MM.1S (cell line): ENCODE measurements around the gene PREB.

Experiments
- DNase-seq: peaks from one replicate; pipeline ENCODE4 v3.0.0-alpha.2; 2015
- H2AFZ ChIP-seq: fragments of 300-600 bp; sonication (generic); 2 replicates; pipeline ENCODE4 v1.6.0; 2016; ENCODE audit warnings: antibody characterized with exemption, low read length
- H3F3A ChIP-seq: fragments of 300-600 bp; sonication (generic); 2 replicates; pipeline ENCODE4 v1.6.1; 2016; ENCODE audit warnings: mild to moderate bottlenecking, antibody characterized with exemption, low read length, moderate library complexity, mixed read lengths; ENCODE audit not compliant: insufficient read depth
- H3K27ac ChIP-seq: fragments of 300-600 bp; sonication (generic); 2 replicates; pipeline ENCODE4 v1.5.1; 2016; ENCODE audit warnings: mild to moderate bottlenecking, low read length
- H3K27me3 ChIP-seq: fragments of 300-600 bp; sonication (generic); replicated peaks from 2 replicates; pipeline ENCODE4 v1.6.0; 2016; ENCODE audit warnings: low read length; ENCODE audit not compliant: insufficient read depth
- H3K36me3 ChIP-seq: fragments of 300-600 bp; sonication (generic); replicated peaks from 2 replicates; pipeline ENCODE4 v1.6.1; 2016; ENCODE audit warnings: mild to moderate bottlenecking, low read length, mixed read lengths; ENCODE audit not compliant: insufficient read depth
- H3K4me1 ChIP-seq: fragments of 300-600 bp; sonication (generic); 2 replicates; pipeline ENCODE4 v1.6.1; 2016; ENCODE audit warnings: low read length, mixed read lengths
- H3K4me2 ChIP-seq: fragments of 300-600 bp; sonication (generic); 2 replicates; pipeline ENCODE4 v1.6.0; 2016; ENCODE audit warnings: low read depth, low read length
- H3K4me3 ChIP-seq: fragments of 300-600 bp; sonication (generic); 2 replicates; pipeline ENCODE4 v1.5.1; 2016; ENCODE audit warnings: low read length, mixed read lengths
- H3K79me2 ChIP-seq: fragments of 300-600 bp; sonication (generic); 2 replicates; pipeline ENCODE4 v1.6.1; 2016; ENCODE audit warnings: mixed run types, low read length, mixed read lengths
- H3K9ac ChIP-seq: fragments of 300-600 bp; sonication (generic); 2 replicates; pipeline ENCODE4 v1.6.1; 2016; ENCODE audit warnings: low read length, mixed read lengths
- H3K9me2 ChIP-seq: fragments of 300-600 bp; sonication (generic); replicated peaks from 2 replicates; pipeline ENCODE4 v1.6.1; 2016; ENCODE audit warnings: mild to moderate bottlenecking, low read length, mixed read lengths; ENCODE audit not compliant: insufficient read depth
- H3K9me3 ChIP-seq: fragments of 300-600 bp; sonication (generic); replicated peaks from 2 replicates; pipeline ENCODE4 v1.6.1; 2016; ENCODE audit warnings: mild to moderate bottlenecking, low read length, mixed read lengths; ENCODE audit not compliant: insufficient read depth
- H4K20me1 ChIP-seq: fragments of 300-600 bp; sonication (generic); 2 replicates; pipeline ENCODE4 v1.6.1; 2016; ENCODE audit warnings: mild to moderate bottlenecking, low read length, moderate library complexity, mixed read lengths; ENCODE audit not compliant: insufficient read depth
- EZH2 ChIP-seq: fragments of 300-600 bp; sonication (generic); optimal IDR thresholded peaks from 2 replicates; pipeline ENCODE3; 2017; ENCODE audit warnings: low read depth, mild to moderate bottlenecking, antibody characterized with exemption, low read length, mixed read lengths
- EZH2phosphoT487 ChIP-seq: fragments of 300-600 bp; sonication (generic); IDR thresholded peaks from 2 replicates; pipeline ENCODE4 v1.6.1; 2018; ENCODE audit warnings: antibody characterized with exemption, low read length
- TF ChIP-seq, protein P1 (sequence below): fragments of 300-600 bp; sonication (generic); IDR thresholded peaks from 2 replicates; pipeline ENCODE4 v1.5.1; 2016; ENCODE audit warnings: antibody characterized with exemption, low read length, mixed read lengths

PREB gene

DNA sequence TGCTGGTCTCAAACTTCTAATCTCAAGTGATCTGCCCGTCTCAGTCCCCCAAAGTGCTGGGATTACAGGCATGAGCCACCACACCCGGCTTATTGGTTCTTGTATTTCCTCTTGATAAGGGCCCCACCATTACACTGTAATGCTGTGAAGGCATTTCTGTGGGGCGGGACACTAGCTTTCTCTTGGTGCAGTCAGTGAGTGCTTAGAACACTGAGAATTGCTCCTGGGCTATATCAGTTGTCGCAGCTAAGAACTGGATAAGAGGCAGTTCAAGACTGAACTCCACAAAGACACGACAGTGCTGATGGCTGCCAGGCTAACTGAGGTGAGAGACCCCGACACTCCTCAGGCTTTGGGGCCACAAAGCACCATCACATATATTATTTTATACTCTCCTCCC, 45.8 kb downstream of the PREB start:
- H4K20me1 ChIP-seq = no peaks in the 10 kb centered on the region
- peaks cover 4% of the 10 kb centered on the region; the same call in 1 of the 2 replicates for H3K4me1 ChIP-seq
- H3K9me2 ChIP-seq = no peaks in the 10 kb centered on the region
- H3K4me3 ChIP-seq = no peak overlapping the region
- TF ChIP-seq EZH2 (no peak), EZH2phosphoT487 (no peak)
- TF ChIP-seq, protein P1, sequence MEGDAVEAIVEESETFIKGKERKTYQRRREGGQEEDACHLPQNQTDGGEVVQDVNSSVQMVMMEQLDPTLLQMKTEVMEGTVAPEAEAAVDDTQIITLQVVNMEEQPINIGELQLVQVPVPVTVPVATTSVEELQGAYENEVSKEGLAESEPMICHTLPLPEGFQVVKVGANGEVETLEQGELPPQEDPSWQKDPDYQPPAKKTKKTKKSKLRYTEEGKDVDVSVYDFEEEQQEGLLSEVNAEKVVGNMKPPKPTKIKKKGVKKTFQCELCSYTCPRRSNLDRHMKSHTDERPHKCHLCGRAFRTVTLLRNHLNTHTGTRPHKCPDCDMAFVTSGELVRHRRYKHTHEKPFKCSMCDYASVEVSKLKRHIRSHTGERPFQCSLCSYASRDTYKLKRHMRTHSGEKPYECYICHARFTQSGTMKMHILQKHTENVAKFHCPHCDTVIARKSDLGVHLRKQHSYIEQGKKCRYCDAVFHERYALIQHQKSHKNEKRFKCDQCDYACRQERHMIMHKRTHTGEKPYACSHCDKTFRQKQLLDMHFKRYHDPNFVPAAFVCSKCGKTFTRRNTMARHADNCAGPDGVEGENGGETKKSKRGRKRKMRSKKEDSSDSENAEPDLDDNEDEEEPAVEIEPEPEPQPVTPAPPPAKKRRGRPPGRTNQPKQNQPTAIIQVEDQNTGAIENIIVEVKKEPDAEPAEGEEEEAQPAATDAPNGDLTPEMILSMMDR = no peak
- H3K79me2 ChIP-seq = peaks cover 18% of the 10 kb centered on the region
- no peak overlapping the region for H3K4me2 ChIP-seq
- no peak for DNase-seq
- H3F3A ChIP-seq = peaks cover 20% of the 10 kb centered on the region
- H3K36me3 ChIP-seq = no peaks in the 10 kb centered on the region
- no peak overlapping the region for H3K9ac ChIP-seq
- no peaks in the 10 kb centered on the region for H3K27me3 ChIP-seq
- no peak overlapping the region for H2AFZ ChIP-seq
- H3K27ac ChIP-seq = no peak overlapping the region
- H3K9me3 ChIP-seq = no peaks in the 10 kb centered on the region

DNA sequence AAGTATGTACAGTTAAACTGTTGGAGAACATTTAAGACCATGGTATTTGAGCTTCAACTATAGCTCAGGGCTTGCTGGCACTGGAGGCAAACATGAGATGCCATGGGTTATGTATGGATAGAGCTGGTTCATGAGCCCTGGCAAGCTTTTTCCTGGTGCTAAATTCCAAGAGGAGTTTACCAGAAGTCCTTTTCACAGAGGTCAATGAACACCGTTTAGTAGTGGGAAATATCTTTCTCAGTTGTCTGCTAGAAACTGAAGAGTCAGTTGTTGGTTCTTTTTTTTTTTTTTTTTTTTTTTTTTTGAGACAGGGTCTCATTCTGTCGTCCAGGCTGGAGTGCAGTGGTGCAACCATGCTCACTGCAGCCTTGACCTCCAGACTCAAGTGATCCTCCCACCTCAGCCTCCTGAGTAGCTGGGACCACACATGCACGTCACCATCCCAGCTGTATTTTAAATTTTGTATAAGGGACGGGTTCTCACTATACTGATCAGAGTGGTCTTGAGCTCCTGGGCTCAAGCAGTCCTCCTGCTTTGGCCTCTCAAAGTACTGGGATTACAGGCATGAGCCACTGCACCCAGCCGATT, 46.5 kb downstream of the PREB start:
- TF ChIP-seq EZH2 (no peak), EZH2phosphoT487 (no peak)
- TF ChIP-seq, protein P1 = no peak
- no peak for DNase-seq
- Histone ChIP-seq H4K20me1 (no peaks in the 10 kb centered on the region), H3K4me3 (peak overlapping the region; percentile 84), H2AFZ (no peak overlapping the region), H3K27me3 (no peaks in the 10 kb centered on the region), H3K79me2 (peaks cover 18% of the 10 kb centered on the region), H3K9me3 (no peaks in the 10 kb centered on the region), H3K4me2 (peak overlapping the region; percentile 99), H3F3A (peaks cover 20% of the 10 kb centered on the region), H3K4me1 (peaks cover 4% of the 10 kb centered on the region; the same call in 1 of the 2 replicates), H3K9ac (no peak overlapping the region; the same call in 1 of the 2 replicates), H3K9me2 (no peaks in the 10 kb centered on the region), H3K36me3 (no peaks in the 10 kb centered on the region), H3K27ac (no peak overlapping the region)

DNA sequence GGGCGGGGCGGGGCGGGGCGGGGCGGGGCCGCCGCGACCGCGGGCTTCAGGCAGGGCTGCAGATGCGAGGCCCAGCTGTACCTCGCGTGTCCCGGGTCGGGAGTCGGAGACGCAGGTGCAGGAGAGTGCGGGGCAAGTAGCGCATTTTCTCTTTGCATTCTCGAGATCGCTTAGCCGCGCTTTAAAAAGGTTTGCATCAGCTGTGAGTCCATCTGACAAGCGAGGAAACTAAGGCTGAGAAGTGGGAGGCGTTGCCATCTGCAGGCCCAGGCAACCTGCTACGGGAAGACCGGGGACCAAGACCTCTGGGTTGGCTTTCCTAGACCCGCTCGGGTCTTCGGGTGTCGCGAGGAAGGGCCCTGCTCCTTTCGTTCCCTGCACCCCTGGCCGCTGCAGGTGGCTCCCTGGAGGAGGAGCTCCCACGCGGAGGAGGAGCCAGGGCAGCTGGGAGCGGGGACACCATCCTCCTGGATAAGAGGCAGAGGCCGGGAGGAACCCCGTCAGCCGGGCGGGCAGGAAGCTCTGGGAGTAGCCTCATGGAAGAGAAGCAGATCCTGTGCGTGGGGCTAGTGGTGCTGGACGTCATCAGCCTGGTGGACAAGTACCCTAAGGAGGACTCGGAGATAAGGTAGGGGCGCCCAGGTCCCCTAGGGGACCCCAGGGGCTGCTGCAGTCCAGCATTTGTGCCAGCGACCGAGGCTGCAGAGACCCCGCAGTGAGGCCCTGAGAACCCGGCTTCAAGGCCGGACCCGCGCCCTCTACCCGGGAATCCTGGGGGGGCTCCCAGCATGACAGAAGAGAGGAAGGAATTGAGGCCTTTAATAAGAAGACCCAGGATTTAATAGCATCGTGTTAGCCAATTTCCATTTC, 47.5 kb downstream of the PREB start, which contains the start of gene KHK:
TSS of gene KHK (plus strand) at position 49 of the 870 bp plus-strand sequence. CDS start at position 537, 488 bp downstream.
- no peaks in the 10 kb centered on the region for H3K27me3 ChIP-seq
- peak within 1 kb of the TSS; percentile 73 for H3K27ac ChIP-seq
- H3K4me3 ChIP-seq = peak within 1 kb of the TSS; percentile 84
- H3K9ac ChIP-seq = peak within 1 kb of the TSS; percentile 66
- no peak for DNase-seq
- peaks cover 20% of the 10 kb centered on the region for H3F3A ChIP-seq
- peaks cover 8% of the 10 kb centered on the region for H3K4me1 ChIP-seq
- no peaks in the 10 kb centered on the region for H3K9me2 ChIP-seq
- no peaks in the 10 kb centered on the region for H3K9me3 ChIP-seq
- no peaks in the 10 kb centered on the region for H4K20me1 ChIP-seq
- H3K79me2 ChIP-seq = peaks cover 21% of the 10 kb centered on the region
- peak within 1 kb of the TSS; percentile 99 for H3K4me2 ChIP-seq
- H3K36me3 ChIP-seq = no peaks in the 10 kb centered on the region
- TF ChIP-seq, protein P1 = no peak
- TF ChIP-seq EZH2phosphoT487 (no peak), EZH2 (no peak)
- H2AFZ ChIP-seq = peak within 1 kb of the TSS; percentile 79
